ENCODE results near the gene USP5. TPM values are rescaled to one million over a fixed set of nuclear protein-coding genes. Genes with fewer than 3 reads are reported as not detected.

USP5 gene
- total RNA-seq, 2 donors from 2014 or later: 82.6 to 132 TPM

- H3K27ac ChIP-seq: no peak overlapping the region
- no peak overlapping the region for H3K9ac ChIP-seq (ENCODE audit: low read depth in 2 of 2, low read length in 2 of 2)
- peaks cover 16% of the 10 kb centered on the region for H3K27me3 ChIP-seq
- no peak for DNase-seq
- TF ChIP-seq, protein P1, sequence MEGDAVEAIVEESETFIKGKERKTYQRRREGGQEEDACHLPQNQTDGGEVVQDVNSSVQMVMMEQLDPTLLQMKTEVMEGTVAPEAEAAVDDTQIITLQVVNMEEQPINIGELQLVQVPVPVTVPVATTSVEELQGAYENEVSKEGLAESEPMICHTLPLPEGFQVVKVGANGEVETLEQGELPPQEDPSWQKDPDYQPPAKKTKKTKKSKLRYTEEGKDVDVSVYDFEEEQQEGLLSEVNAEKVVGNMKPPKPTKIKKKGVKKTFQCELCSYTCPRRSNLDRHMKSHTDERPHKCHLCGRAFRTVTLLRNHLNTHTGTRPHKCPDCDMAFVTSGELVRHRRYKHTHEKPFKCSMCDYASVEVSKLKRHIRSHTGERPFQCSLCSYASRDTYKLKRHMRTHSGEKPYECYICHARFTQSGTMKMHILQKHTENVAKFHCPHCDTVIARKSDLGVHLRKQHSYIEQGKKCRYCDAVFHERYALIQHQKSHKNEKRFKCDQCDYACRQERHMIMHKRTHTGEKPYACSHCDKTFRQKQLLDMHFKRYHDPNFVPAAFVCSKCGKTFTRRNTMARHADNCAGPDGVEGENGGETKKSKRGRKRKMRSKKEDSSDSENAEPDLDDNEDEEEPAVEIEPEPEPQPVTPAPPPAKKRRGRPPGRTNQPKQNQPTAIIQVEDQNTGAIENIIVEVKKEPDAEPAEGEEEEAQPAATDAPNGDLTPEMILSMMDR (IDR thresholded peaks at IDR 0.05): no peak
- no peak overlapping the region for H3K4me3 ChIP-seq
- no peaks in the 10 kb centered on the region for H3K9me3 ChIP-seq
- no peaks in the 10 kb centered on the region for H3K36me3 ChIP-seq
- H3K4me1 ChIP-seq: no peaks in the 10 kb centered on the region
- intact Hi-C loops (cut with DNase I): no loop called here
Observed at GRCh38 chr12:6832125-6832524, 19.8 kb upstream of the USP5 start.

- H3K27me3 ChIP-seq: peaks cover 16% of the 10 kb centered on the region
- no peak for DNase-seq
- H3K4me1 ChIP-seq: no peaks in the 10 kb centered on the region
- H3K9me3 ChIP-seq: no peaks in the 10 kb centered on the region
- H3K27ac ChIP-seq: no peak overlapping the region
- intact Hi-C loops (cut with DNase I): no loop called here
- TF ChIP-seq, protein P1 (IDR thresholded peaks at IDR 0.05): no peak
- H3K4me3 ChIP-seq: no peak overlapping the region
- H3K9ac ChIP-seq (ENCODE audit: low read depth in 2 of 2, low read length in 2 of 2): no peak overlapping the region
- no peaks in the 10 kb centered on the region for H3K36me3 ChIP-seq
Observed at GRCh38 chr12:6833189-6833890, 18.6 kb upstream of the USP5 start.

- peaks cover 10% of the 10 kb centered on the region for H3K27me3 ChIP-seq
- no peaks in the 10 kb centered on the region for H3K36me3 ChIP-seq
Observed at GRCh38 chr12:6834254-6834653, 17.7 kb upstream of the USP5 start.

DNA sequence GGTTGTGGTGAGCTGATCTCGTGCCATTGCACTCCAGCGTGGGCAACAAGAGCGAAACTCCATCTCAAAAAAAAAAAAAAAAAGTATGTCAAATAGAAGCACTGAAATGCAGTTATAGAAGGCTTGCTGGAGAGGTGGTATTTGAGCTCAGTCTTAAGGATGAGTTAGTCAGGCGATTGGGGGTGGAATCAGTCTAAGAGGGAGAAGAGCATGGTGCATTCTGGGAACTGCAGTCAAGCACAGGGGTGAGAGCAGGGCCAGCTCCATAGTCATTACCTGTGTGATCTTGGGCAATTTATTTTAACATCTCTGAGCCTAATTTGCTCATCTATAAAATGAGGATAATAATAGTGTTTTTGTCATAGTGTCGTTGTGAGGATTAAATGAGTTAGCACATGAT, 17.1 kb upstream of the USP5 start:
- Histone ChIP-seq H3K4me1 (no peaks in the 10 kb centered on the region), H3K36me3 (no peaks in the 10 kb centered on the region), H3K27me3 (peaks cover 4% of the 10 kb centered on the region), H3K27ac (no peak overlapping the region), H3K9ac (ENCODE audit: low read depth in 2 of 2, low read length in 2 of 2) (no peak overlapping the region), H3K9me3 (no peaks in the 10 kb centered on the region), H3K4me3 (no peak overlapping the region)
- intact Hi-C loops (cut with DNase I): no loop called here
- TF ChIP-seq, protein P1 (IDR thresholded peaks at IDR 0.05): no peak
- DNase-seq: no peak

More at GRCh38 chr12:6834254-6834653, 17.7 kb upstream of the USP5 start:
- Histone ChIP-seq H3K4me3 (no peak overlapping the region), H3K4me1 (no peaks in the 10 kb centered on the region), H3K9ac (ENCODE audit: low read depth in 2 of 2, low read length in 2 of 2) (no peak overlapping the region), H3K27ac (no peak overlapping the region), H3K9me3 (no peaks in the 10 kb centered on the region)
- intact Hi-C loops (cut with DNase I): no loop called here
- TF ChIP-seq, protein P1 (IDR thresholded peaks at IDR 0.05): no peak
- DNase-seq: no peak

DNA sequence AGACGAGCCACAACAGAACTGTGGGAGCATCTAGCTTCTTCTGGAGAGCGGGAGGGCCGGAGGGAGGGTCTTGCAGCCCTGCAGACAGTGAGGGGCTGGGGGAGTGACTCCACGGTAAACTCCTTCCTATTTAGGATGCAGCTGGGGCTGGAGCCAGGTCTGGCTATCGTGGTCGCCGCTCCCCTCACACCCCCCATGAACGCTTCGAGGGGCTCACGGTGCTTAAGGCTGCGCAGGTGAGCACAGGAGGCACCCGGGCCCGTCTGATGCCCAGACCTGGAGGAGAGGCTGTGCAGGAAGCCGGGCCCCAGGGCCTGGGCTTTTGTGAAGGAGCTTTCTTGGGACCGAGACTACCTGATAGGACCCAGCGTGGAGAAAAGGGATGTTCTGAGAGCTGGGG, 15.1 kb upstream of the USP5 start:
- H3K36me3 ChIP-seq: no peaks in the 10 kb centered on the region
- no peak for DNase-seq
- intact Hi-C loops (cut with DNase I): no loop called here

More for the DNA sequence above, 15.1 kb upstream of the USP5 start:
- Histone ChIP-seq H3K4me1 (no peaks in the 10 kb centered on the region), H3K27me3 (no peaks in the 10 kb centered on the region), H3K9ac (ENCODE audit: low read depth in 2 of 2, low read length in 2 of 2) (no peak overlapping the region), H3K27ac (no peak overlapping the region), H3K4me3 (no peak overlapping the region), H3K9me3 (no peaks in the 10 kb centered on the region)
- TF ChIP-seq, protein P1 (IDR thresholded peaks at IDR 0.05): no peak
